Measurements from ENCODE around the gene PZP.

PZP gene

GRCh38 chr12:9156119-9156518 lies 52.1 kb downstream of the PZP start:
- no CpG with 5 or more reads among the region's 4 CpGs for WGBS (ENCODE audit: extremely low coverage, insufficient coverage, insufficient read length)
- H2AK5ac ChIP-seq (ENCODE audit: low read length), result no peak overlapping the region
- H2AFZ ChIP-seq (ENCODE audit: insufficient read depth, low read length, poor library complexity), result no peak overlapping the region
- no peak overlapping the region for H2BK12ac ChIP-seq (ENCODE audit: low read length)
- H4K91ac ChIP-seq (ENCODE audit: low read depth, low read length), result no peak overlapping the region
- H4K12ac ChIP-seq (ENCODE audit: low read depth, low read length), result no peak overlapping the region
- no peaks in the 10 kb centered on the region for H3K79me1 ChIP-seq (ENCODE audit: low read length)
- H3K14ac ChIP-seq (ENCODE audit: low read length), result no peak overlapping the region
- H4K8ac ChIP-seq (ENCODE audit: low read depth, low read length), result no peak overlapping the region
- no peak overlapping the region for H3K23ac ChIP-seq (ENCODE audit: low read length)
- no peaks in the 10 kb centered on the region for H3K9me3 ChIP-seq (ENCODE audit: insufficient read depth, low read depth, low read length)
- no peak for DNase-seq
- H2BK120ac ChIP-seq (ENCODE audit: insufficient read depth, low read length, poor library complexity), result no peak overlapping the region
- no peaks in the 10 kb centered on the region for H3K79me2 ChIP-seq (ENCODE audit: control insufficient read depth, insufficient read depth, low read length, poor library complexity)
- no peaks in the 10 kb centered on the region for H3K27me3 ChIP-seq (ENCODE audit: insufficient read depth, low read length)
- H3K4me3 ChIP-seq (ENCODE audit: low read depth, low read length), result no peak overlapping the region
- H3K9ac ChIP-seq (ENCODE audit: low read length), result no peak overlapping the region
- H2BK5ac ChIP-seq (ENCODE audit: low read depth, low read length, poor library complexity), result no peak overlapping the region
- no peak overlapping the region for H3K4ac ChIP-seq (ENCODE audit: low read depth, low read length)
- peaks cover 0 to 3% of the 10 kb centered on the region in 2 experiments for H3K4me1 ChIP-seq (ENCODE audit: control insufficient read depth in 1 of 2, insufficient read depth in 2 of 2, low read length in 2 of 2)
- no peak overlapping the region for H3K4me2 ChIP-seq (ENCODE audit: low read length)
- H3K36me3 ChIP-seq (ENCODE audit: control insufficient read depth in 1 of 2, insufficient read depth in 2 of 2, low read length in 2 of 2), result no peaks in the 10 kb centered on the region
- no peak overlapping the region for H3K18ac ChIP-seq (ENCODE audit: low read length)
- H3K27ac ChIP-seq (ENCODE audit: low read depth, low read length), result no peak overlapping the region

GRCh38 chr12:9149372-9149771 lies 58.8 kb downstream of the PZP start:
- no peak overlapping the region for H3K18ac ChIP-seq (ENCODE audit: low read length)
- no peak overlapping the region for H3K27ac ChIP-seq (ENCODE audit: low read depth, low read length)
- WGBS (ENCODE audit: extremely low coverage, insufficient coverage, insufficient read length), result no CpG with 5 or more reads among the region's 6 CpGs
- H3K4me1 ChIP-seq (ENCODE audit: control insufficient read depth in 1 of 2, insufficient read depth in 2 of 2, low read length in 2 of 2), result no peaks in the 10 kb centered on the region
- H4K12ac ChIP-seq (ENCODE audit: low read depth, low read length), result no peak overlapping the region
- no peak overlapping the region for H2BK120ac ChIP-seq (ENCODE audit: insufficient read depth, low read length, poor library complexity)
- H2BK12ac ChIP-seq (ENCODE audit: low read length), result no peak overlapping the region
- H3K79me1 ChIP-seq (ENCODE audit: low read length), result no peaks in the 10 kb centered on the region
- no peak overlapping the region for H2AFZ ChIP-seq (ENCODE audit: insufficient read depth, low read length, poor library complexity)
- H3K36me3 ChIP-seq (ENCODE audit: control insufficient read depth in 1 of 2, insufficient read depth in 2 of 2, low read length in 2 of 2), result no peaks in the 10 kb centered on the region
- no peaks in the 10 kb centered on the region for H3K9me3 ChIP-seq (ENCODE audit: insufficient read depth, low read depth, low read length)
- no peak overlapping the region for H3K9ac ChIP-seq (ENCODE audit: low read length)
- no peak overlapping the region for H2AK5ac ChIP-seq (ENCODE audit: low read length)
- no peak overlapping the region for H2BK5ac ChIP-seq (ENCODE audit: low read depth, low read length, poor library complexity)
- no peak overlapping the region for H3K14ac ChIP-seq (ENCODE audit: low read length)
- H3K27me3 ChIP-seq (ENCODE audit: insufficient read depth, low read length), result no peaks in the 10 kb centered on the region
- no peak overlapping the region for H4K91ac ChIP-seq (ENCODE audit: low read depth, low read length)
- no peak overlapping the region for H4K8ac ChIP-seq (ENCODE audit: low read depth, low read length)
- H3K23ac ChIP-seq (ENCODE audit: low read length), result no peak overlapping the region
- no peak overlapping the region for H3K4me3 ChIP-seq (ENCODE audit: low read depth, low read length)
- DNase-seq, result no peak
- H3K4me2 ChIP-seq (ENCODE audit: low read length), result no peak overlapping the region
- no peak overlapping the region for H3K4ac ChIP-seq (ENCODE audit: low read depth, low read length)
- H3K79me2 ChIP-seq (ENCODE audit: control insufficient read depth, insufficient read depth, low read length, poor library complexity), result no peaks in the 10 kb centered on the region

GRCh38 chr12:9148926-9149325 lies 59.3 kb downstream of the PZP start:
- WGBS (ENCODE audit: extremely low coverage, insufficient coverage, insufficient read length), result no CpG with 5 or more reads among the region's 2 CpGs
- Histone ChIP-seq H3K4me1 (ENCODE audit: control insufficient read depth in 1 of 2, insufficient read depth in 2 of 2, low read length in 2 of 2) (no peaks in the 10 kb centered on the region), H4K12ac (ENCODE audit: low read depth, low read length) (no peak overlapping the region), H2AFZ (ENCODE audit: insufficient read depth, low read length, poor library complexity) (no peak overlapping the region), H3K9ac (ENCODE audit: low read length) (no peak overlapping the region), H2BK120ac (ENCODE audit: insufficient read depth, low read length, poor library complexity) (no peak overlapping the region), H2BK12ac (ENCODE audit: low read length) (no peak overlapping the region), H4K8ac (ENCODE audit: low read depth, low read length) (no peak overlapping the region), H3K79me2 (ENCODE audit: control insufficient read depth, insufficient read depth, low read length, poor library complexity) (no peaks in the 10 kb centered on the region), H3K23ac (ENCODE audit: low read length) (no peak overlapping the region), H3K9me3 (ENCODE audit: insufficient read depth, low read depth, low read length) (peaks cover 4% of the 10 kb centered on the region), H3K36me3 (ENCODE audit: control insufficient read depth in 1 of 2, insufficient read depth in 2 of 2, low read length in 2 of 2) (no peaks in the 10 kb centered on the region), H3K18ac (ENCODE audit: low read length) (no peak overlapping the region), H3K4me2 (ENCODE audit: low read length) (no peak overlapping the region), H2AK5ac (ENCODE audit: low read length) (no peak overlapping the region), H3K79me1 (ENCODE audit: low read length) (no peaks in the 10 kb centered on the region), H3K4me3 (ENCODE audit: low read depth, low read length) (no peak overlapping the region), H3K4ac (ENCODE audit: low read depth, low read length) (no peak overlapping the region), H3K27me3 (ENCODE audit: insufficient read depth, low read length) (no peaks in the 10 kb centered on the region), H2BK5ac (ENCODE audit: low read depth, low read length, poor library complexity) (no peak overlapping the region), H3K27ac (ENCODE audit: low read depth, low read length) (no peak overlapping the region), H3K14ac (ENCODE audit: low read length) (no peak overlapping the region), H4K91ac (ENCODE audit: low read depth, low read length) (no peak overlapping the region)
- DNase-seq, result no peak

- no CpG with 5 or more reads among the region's 2 CpGs for WGBS (ENCODE audit: extremely low coverage, insufficient coverage, insufficient read length)
Observed at GRCh38 chr12:9147461-9147860, 60.7 kb downstream of the PZP start.

More at GRCh38 chr12:9147461-9147860, 60.7 kb downstream of the PZP start:
- Histone ChIP-seq H2BK5ac (ENCODE audit: low read depth, low read length, poor library complexity) (no peak overlapping the region), H2AK5ac (ENCODE audit: low read length) (no peak overlapping the region), H3K36me3 (ENCODE audit: control insufficient read depth in 1 of 2, insufficient read depth in 2 of 2, low read length in 2 of 2) (no peaks in the 10 kb centered on the region), H3K27ac (ENCODE audit: low read depth, low read length) (no peak overlapping the region), H4K91ac (ENCODE audit: low read depth, low read length) (no peak overlapping the region), H3K9me3 (ENCODE audit: insufficient read depth, low read depth, low read length) (peaks cover 9% of the 10 kb centered on the region), H2BK12ac (ENCODE audit: low read length) (no peak overlapping the region), H3K4me3 (ENCODE audit: low read depth, low read length) (no peak overlapping the region), H3K18ac (ENCODE audit: low read length) (no peak overlapping the region), H3K9ac (ENCODE audit: low read length) (no peak overlapping the region), H3K23ac (ENCODE audit: low read length) (no peak overlapping the region), H3K14ac (ENCODE audit: low read length) (no peak overlapping the region), H2BK120ac (ENCODE audit: insufficient read depth, low read length, poor library complexity) (no peak overlapping the region), H4K8ac (ENCODE audit: low read depth, low read length) (no peak overlapping the region), H3K27me3 (ENCODE audit: insufficient read depth, low read length) (no peaks in the 10 kb centered on the region), H4K12ac (ENCODE audit: low read depth, low read length) (no peak overlapping the region), H3K79me2 (ENCODE audit: control insufficient read depth, insufficient read depth, low read length, poor library complexity) (no peaks in the 10 kb centered on the region), H3K4me2 (ENCODE audit: low read length) (no peak overlapping the region), H3K4me1 (ENCODE audit: control insufficient read depth in 1 of 2, insufficient read depth in 2 of 2, low read length in 2 of 2) (no peaks in the 10 kb centered on the region), H2AFZ (ENCODE audit: insufficient read depth, low read length, poor library complexity) (no peak overlapping the region), H3K4ac (ENCODE audit: low read depth, low read length) (no peak overlapping the region), H3K79me1 (ENCODE audit: low read length) (no peaks in the 10 kb centered on the region)
- no peak for DNase-seq
